GM12878 (cell line): ENCODE measurements around the gene STAT4. TPM values are rescaled to one million over a fixed set of nuclear protein-coding genes. Genes with fewer than 3 reads are reported as not detected.

ENCODE experiments used
- ATAC-seq: fragments of 200-7000 bp; cut with Tn5 transposase; 3 replicates; pipeline ENCODE4 v1.9.1; 2020; ENCODE audit warnings: mild to moderate bottlenecking, moderate library complexity
- BruUV-seq: library from RNA; stranded (reverse); fragments of 400-500 nt; replicated peaks from 2 replicates; lab custom pipeline; 2021; lab: Mats Ljungman, UMichigan
- CTCF ChIA-PET: fragments of 300-600 bp; sonication (Branson Sonifier 250); formaldehyde crosslinking; extraction: SDS; loops from one replicate; lab custom pipeline; 2021; ENCODE audit warnings: inconsistent platforms; lab: Yijun Ruan, JAX
- POLR2A ChIA-PET: fragments of 350-600 bp; formaldehyde crosslinking; extraction: SDS; loops from one replicate; lab custom pipeline; 2021; ENCODE audit warnings: inconsistent platforms; lab: Charles Lee
- RAD21 ChIA-PET: fragments of 300-600 bp; sonication (Branson Sonifier 250); formaldehyde crosslinking; loops from one replicate; lab custom pipeline; 2023; ENCODE audit warnings: antibody characterized with exemption; ENCODE audit not compliant: unreplicated experiment; lab: Charles Lee
- SMC1A ChIA-PET: fragments of 300-600 bp; sonication (Branson Sonifier 250); formaldehyde crosslinking; loops from one replicate; lab custom pipeline; 2023; ENCODE audit not compliant: unreplicated experiment, uncharacterized antibody; lab: Charles Lee
- DNase-seq: peaks from one replicate; pipeline ENCODE4 v3.0.0-alpha.2; 2011; ENCODE audit warnings: low read depth, low spot score
- FAIRE-seq: peaks from 3 replicates; lab custom pipeline; 2011; peaks lifted over from hg19 to GRCh38; lab: Jason Lieb, UNC
- H2AFZ ChIP-seq: 2 replicates; pipeline ENCODE4 v1.6.0; 2011; ENCODE audit warnings: low read depth, low read length, control low read depth; ENCODE audit not compliant: control insufficient read depth
- H3K27ac ChIP-seq: 2 replicates; pipeline ENCODE4 v1.5.1; 2011; ENCODE audit warnings: control low read depth; ENCODE audit not compliant: control insufficient read depth, insufficient read depth
- H3K27me3 ChIP-seq, 2 experiments: replicated peaks in 1 of 2; 2 replicates each; pipeline versions ENCODE4 v1.6.0 to v1.6.1; 2011; ENCODE audit warnings: low read length in 1 of 2; ENCODE audit not compliant: control insufficient read depth in 2 of 2, insufficient read depth in 2 of 2
- H3K36me3 ChIP-seq, 2 experiments: 2 replicates each; pipeline ENCODE4 v1.5.1; 2011; ENCODE audit warnings: low read length in 1 of 2; ENCODE audit not compliant: control insufficient read depth in 2 of 2, insufficient read depth in 2 of 2
- H3K4me1 ChIP-seq: 2 replicates; pipeline ENCODE4 v1.6.1; 2011; ENCODE audit warnings: mild to moderate bottlenecking, low read length, moderate library complexity, mixed read lengths; ENCODE audit not compliant: control insufficient read depth, insufficient read depth
- H3K4me2 ChIP-seq: 2 replicates; pipeline ENCODE4 v1.6.0; 2011; ENCODE audit warnings: control low read depth; ENCODE audit not compliant: control insufficient read depth, insufficient read depth
- H3K4me3 ChIP-seq: fragments of 200-600 bp; sonication (generic); 2 replicates; pipeline ENCODE4 v1.5.1; 2016
- H3K79me2 ChIP-seq: 2 replicates; pipeline ENCODE4 v1.6.0; 2011; ENCODE audit warnings: low read length; ENCODE audit not compliant: control insufficient read depth, insufficient read depth
- H3K9ac ChIP-seq: 2 replicates; pipeline ENCODE4 v1.8.0; 2011; ENCODE audit warnings: low read length, control low read depth, mixed read lengths; ENCODE audit not compliant: control insufficient read depth, insufficient read depth
- H3K9me3 ChIP-seq: replicated peaks from 3 replicates; pipeline ENCODE4 v1.5.1; 2011; ENCODE audit warnings: mild to moderate bottlenecking, low read length; ENCODE audit not compliant: control insufficient read depth, insufficient read depth
- H4K20me1 ChIP-seq: 2 replicates; pipeline ENCODE4 v1.6.0; 2011; ENCODE audit not compliant: control insufficient read depth, insufficient read depth
- ETV6 ChIP-seq, 2 experiments: fragments of 450-650 bp in 1 of 2; IDR thresholded peaks in 1 of 2; conservative IDR thresholded peaks in 1 of 2; 2 replicates each; pipeline ENCODE4 v1.6.1; 2014; ENCODE audit warnings: antibody characterized with exemption in 1 of 2, borderline replicate concordance in 1 of 2, low read depth in 1 of 2, mild to moderate bottlenecking in 1 of 2, moderate library complexity in 1 of 2
- GATAD2B ChIP-seq: fragments of 450-650 bp; conservative IDR thresholded peaks from 2 replicates; pipeline ENCODE4 v1.6.1; 2017; ENCODE audit warnings: low read depth, mild to moderate bottlenecking, moderate library complexity
- NFIC ChIP-seq: IDR thresholded peaks from 2 replicates; pipeline ENCODE4 v1.6.1; 2012; ENCODE audit warnings: low read depth, mild to moderate bottlenecking, inconsistent platforms, low read length, moderate library complexity
- RAD21 ChIP-seq: IDR thresholded peaks from 2 replicates; pipeline ENCODE4 v1.6.1; 2011; ENCODE audit warnings: mild to moderate bottlenecking, low read depth, low read length, moderate library complexity; ENCODE audit not compliant: insufficient read depth
- REST ChIP-seq: IDR thresholded peaks from 2 replicates; pipeline ENCODE4 v1.6.1; 2012; ENCODE audit warnings: mild to moderate bottlenecking, low read depth, low read length
- SPI1 ChIP-seq: IDR thresholded peaks from 2 replicates; pipeline ENCODE4 v1.6.1; 2011; ENCODE audit warnings: low read depth, mild to moderate bottlenecking, low read length, moderate library complexity, borderline replicate concordance; ENCODE audit not compliant: insufficient read depth
- TCF12 ChIP-seq: IDR thresholded peaks from 2 replicates; pipeline ENCODE4 v1.6.1; 2011; ENCODE audit warnings: low read depth, mild to moderate bottlenecking, low read length
- ZNF24 ChIP-seq: fragments of 450-650 bp; IDR thresholded peaks from 2 replicates; pipeline ENCODE4 v1.6.1; 2017; ENCODE audit warnings: antibody characterized with exemption, mild to moderate bottlenecking
- ZNF622 ChIP-seq: fragments of 450-650 bp; IDR thresholded peaks from 2 replicates; pipeline ENCODE4 v1.6.1; 2017; ENCODE audit warnings: mild to moderate bottlenecking, inconsistent platforms
- WGBS: methylation state at CpG from one replicate; pipeline ENCODE4 v1.1.6; 2016; ENCODE audit warnings: low lambda C conversion rate; ENCODE audit not compliant: insufficient replicate concordance, insufficient coverage; ENCODE audit errors: missing lambda C conversion rate; 5-methylcytosine and 5-hydroxymethylcytosine counted together
- in situ Hi-C: fragments of 300-500 bp; cut with MboI; formaldehyde crosslinking; loops from 9 replicates; pipeline ENCODE4 v1.14.3; 2018; ENCODE audit warnings: mixed read lengths
- intact Hi-C: fragments of 100-400 bp; cut with micrococcal nuclease; formaldehyde crosslinking; loops from one replicate; pipeline ENCODE4 v1.14.2; 2022; ENCODE audit not compliant: unreplicated experiment
- polyA plus RNA-seq, 11 experiments: library from polyadenylated mRNA; depleted of rRNA in 4 of 11; unstranded in 6 of 11; stranded (reverse) in 5 of 11; fragments of >200 nt; fragmentation: Nextera tagmentation in 4 of 11; fragmentation: Illumina TruSeq in 1 of 11; extraction: Ambion mirVana in 4 of 11; extraction: Trizol in 1 of 11; gene quantifications; 1 replicate in 1 of 11; 2 replicates in 10 of 11; pipeline versions ENCODE4 v1.2.1 to v1.2.3, GENCODE V29; 2011 to 2016; ENCODE audit warnings: inconsistent platforms in 2 of 11, missing spikeins in 2 of 11, low read depth in 1 of 11
- total RNA-seq, 4 experiments: library from RNA; depleted of rRNA in 3 of 4; stranded (reverse); fragments of >200 nt in 3 of 4; fragmentation: Illumina TruSeq in 1 of 4; extraction: Trizol in 1 of 4; gene quantifications; 2 replicates each; pipeline versions ENCODE4 v1.2.1 to v1.2.3, GENCODE V29; 2013 to 2021
- TF ChIP-seq, protein P1 (sequence below): fragments of 450-650 bp; formaldehyde crosslinking; IDR thresholded peaks from 2 replicates; pipeline ENCODE4 v1.4.0; 2020; ENCODE audit warnings: mild to moderate bottlenecking, moderate library complexity
- TF ChIP-seq, protein P2 (sequence below): fragments of 450-650 bp; IDR thresholded peaks from 2 replicates; pipeline ENCODE4 v1.6.1; 2017; ENCODE audit warnings: antibody characterized with exemption, mild to moderate bottlenecking, moderate library complexity

The STAT4 gene
- total and polyA plus RNA-seq, 10 of the 15 experiments (the other 5 are each of a cell fraction or from before 2014, with no cell fraction given): 3.1 to 9.3 (median 7.1) TPM

DNA sequence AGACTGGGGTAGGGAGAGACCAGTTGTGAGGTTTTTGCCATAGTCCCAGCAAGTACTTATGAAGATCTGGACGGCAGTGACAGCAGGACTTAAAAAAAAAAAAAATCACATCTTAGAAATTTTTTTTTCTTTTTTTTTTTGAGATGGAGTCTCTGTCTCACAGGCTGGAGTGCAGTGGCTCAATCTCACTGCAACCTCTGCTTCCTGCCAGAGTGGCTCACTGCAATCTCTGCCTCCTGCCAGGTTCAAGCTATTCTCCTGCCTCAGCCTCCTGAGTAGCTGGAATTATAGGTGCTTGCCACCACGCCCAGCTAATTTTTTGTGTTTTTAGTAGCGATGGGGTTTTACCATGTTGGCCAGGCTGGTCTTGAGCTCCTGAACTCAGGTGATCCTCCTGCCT is 22.4 kb upstream of the STAT4 start (continued):
- TF ChIP-seq REST: no peak
- no peak for TF ChIP-seq RAD21
- no peak for TF ChIP-seq SPI1
- TF ChIP-seq ZNF622: no peak
- TF ChIP-seq NFIC: no peak

DNA sequence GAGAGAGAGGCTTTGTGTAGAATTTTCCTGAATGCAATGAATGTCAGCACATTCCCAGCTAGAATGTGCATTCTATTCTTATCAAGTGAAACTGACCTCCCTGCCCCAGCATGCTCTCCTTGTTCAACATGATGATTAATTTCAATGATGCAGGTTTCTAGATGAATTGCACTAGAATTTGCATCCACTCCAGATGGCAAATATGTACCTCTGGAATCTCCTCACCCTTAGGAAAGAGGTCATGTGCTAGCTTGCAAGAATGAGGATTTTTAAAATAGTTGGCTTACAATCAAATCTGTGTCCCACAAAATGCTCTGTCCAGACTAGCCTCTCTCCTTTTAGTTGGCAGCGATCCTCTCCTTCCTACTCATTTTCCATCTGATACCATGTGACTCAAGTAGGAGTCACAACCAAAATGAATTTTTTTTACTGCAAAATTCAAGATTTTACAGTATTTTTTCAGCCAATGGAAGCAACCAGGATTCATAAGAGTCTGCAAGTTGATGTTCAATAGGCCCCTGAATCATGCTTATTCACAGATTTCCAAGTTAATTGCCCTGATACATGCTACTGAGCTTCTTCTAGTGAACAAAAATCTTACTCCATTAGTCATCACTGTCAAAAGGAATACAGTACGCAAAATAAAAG is 21.0 kb upstream of the STAT4 start:
- H3K27ac ChIP-seq: no peak overlapping the region
- H3K36me3 ChIP-seq: no peaks in the 10 kb centered on the region
- no TSS peak for BruUV-seq
- in situ Hi-C loops (loop anchor here (5.0 kb wide), 1 partner anchor 350 kb away; no protein-coding TSS in a partner anchor), intact Hi-C loops (no loop called here)
- H3K4me3 ChIP-seq: no peak overlapping the region
- RAD21 ChIA-PET: interaction anchor here (0.6 kb wide), 1 partner anchor 343 kb away, joined by 3 read pairs; no protein-coding TSS in a partner anchor
- ATAC-seq: no peak
- no peak overlapping the region for H2AFZ ChIP-seq
- H3K4me1 ChIP-seq: peaks cover 11% of the 10 kb centered on the region; the same call in 1 of the 2 replicates
- SMC1A ChIA-PET: interaction anchor here (0.6 to 1.6 kb wide), 3 partner anchors 11 to 119 kb away, joined by 3 read pairs; no protein-coding TSS in a partner anchor
- CTCF ChIA-PET: interaction anchor here (0.9 to 1.5 kb wide), 4 partner anchors 14 to 392 kb away, joined by 3 to 4 read pairs (median 3); no protein-coding TSS in a partner anchor
- H3K79me2 ChIP-seq: no peaks in the 10 kb centered on the region
- no peak for FAIRE-seq
- H3K9me3 ChIP-seq: no peaks in the 10 kb centered on the region
- POLR2A ChIA-PET: no interaction called here
- no peaks in the 10 kb centered on the region for H3K27me3 ChIP-seq
- H3K9ac ChIP-seq: no peak overlapping the region
- no peak overlapping the region for H3K4me2 ChIP-seq
- no peaks in the 10 kb centered on the region for H4K20me1 ChIP-seq
- 39% methylated on average over 2 of the region's 2 CpGs for WGBS
- no peak for DNase-seq
- TF ChIP-seq, protein P1, sequence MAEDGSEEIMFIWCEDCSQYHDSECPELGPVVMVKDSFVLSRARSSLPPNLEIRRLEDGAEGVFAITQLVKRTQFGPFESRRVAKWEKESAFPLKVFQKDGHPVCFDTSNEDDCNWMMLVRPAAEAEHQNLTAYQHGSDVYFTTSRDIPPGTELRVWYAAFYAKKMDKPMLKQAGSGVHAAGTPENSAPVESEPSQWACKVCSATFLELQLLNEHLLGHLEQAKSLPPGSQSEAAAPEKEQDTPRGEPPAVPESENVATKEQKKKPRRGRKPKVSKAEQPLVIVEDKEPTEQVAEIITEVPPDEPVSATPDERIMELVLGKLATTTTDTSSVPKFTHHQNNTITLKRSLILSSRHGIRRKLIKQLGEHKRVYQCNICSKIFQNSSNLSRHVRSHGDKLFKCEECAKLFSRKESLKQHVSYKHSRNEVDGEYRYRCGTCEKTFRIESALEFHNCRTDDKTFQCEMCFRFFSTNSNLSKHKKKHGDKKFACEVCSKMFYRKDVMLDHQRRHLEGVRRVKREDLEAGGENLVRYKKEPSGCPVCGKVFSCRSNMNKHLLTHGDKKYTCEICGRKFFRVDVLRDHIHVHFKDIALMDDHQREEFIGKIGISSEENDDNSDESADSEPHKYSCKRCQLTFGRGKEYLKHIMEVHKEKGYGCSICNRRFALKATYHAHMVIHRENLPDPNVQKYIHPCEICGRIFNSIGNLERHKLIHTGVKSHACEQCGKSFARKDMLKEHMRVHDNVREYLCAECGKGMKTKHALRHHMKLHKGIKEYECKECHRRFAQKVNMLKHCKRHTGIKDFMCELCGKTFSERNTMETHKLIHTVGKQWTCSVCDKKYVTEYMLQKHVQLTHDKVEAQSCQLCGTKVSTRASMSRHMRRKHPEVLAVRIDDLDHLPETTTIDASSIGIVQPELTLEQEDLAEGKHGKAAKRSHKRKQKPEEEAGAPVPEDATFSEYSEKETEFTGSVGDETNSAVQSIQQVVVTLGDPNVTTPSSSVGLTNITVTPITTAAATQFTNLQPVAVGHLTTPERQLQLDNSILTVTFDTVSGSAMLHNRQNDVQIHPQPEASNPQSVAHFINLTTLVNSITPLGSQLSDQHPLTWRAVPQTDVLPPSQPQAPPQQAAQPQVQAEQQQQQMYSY (CRISPR knock-in tag): no peak
- TF ChIP-seq, protein P2, sequence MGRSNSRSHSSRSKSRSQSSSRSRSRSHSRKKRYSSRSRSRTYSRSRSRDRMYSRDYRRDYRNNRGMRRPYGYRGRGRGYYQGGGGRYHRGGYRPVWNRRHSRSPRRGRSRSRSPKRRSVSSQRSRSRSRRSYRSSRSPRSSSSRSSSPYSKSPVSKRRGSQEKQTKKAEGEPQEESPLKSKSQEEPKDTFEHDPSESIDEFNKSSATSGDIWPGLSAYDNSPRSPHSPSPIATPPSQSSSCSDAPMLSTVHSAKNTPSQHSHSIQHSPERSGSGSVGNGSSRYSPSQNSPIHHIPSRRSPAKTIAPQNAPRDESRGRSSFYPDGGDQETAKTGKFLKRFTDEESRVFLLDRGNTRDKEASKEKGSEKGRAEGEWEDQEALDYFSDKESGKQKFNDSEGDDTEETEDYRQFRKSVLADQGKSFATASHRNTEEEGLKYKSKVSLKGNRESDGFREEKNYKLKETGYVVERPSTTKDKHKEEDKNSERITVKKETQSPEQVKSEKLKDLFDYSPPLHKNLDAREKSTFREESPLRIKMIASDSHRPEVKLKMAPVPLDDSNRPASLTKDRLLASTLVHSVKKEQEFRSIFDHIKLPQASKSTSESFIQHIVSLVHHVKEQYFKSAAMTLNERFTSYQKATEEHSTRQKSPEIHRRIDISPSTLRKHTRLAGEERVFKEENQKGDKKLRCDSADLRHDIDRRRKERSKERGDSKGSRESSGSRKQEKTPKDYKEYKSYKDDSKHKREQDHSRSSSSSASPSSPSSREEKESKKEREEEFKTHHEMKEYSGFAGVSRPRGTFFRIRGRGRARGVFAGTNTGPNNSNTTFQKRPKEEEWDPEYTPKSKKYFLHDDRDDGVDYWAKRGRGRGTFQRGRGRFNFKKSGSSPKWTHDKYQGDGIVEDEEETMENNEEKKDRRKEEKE: no peak
- TF ChIP-seq ZNF24: no peak
- no peak for TF ChIP-seq ETV6 (conservative IDR thresholded peaks at IDR 0.05 in 1 of 2, IDR thresholded peaks at IDR 0.05 in 1 of 2; ENCODE audit: borderline replicate concordance in 1 of 2, low read depth in 1 of 2)
- no peak for TF ChIP-seq TCF12
- TF ChIP-seq GATAD2B: no peak
